ENCODE measurements around the gene RAD51B.

RAD51B gene

DNA sequence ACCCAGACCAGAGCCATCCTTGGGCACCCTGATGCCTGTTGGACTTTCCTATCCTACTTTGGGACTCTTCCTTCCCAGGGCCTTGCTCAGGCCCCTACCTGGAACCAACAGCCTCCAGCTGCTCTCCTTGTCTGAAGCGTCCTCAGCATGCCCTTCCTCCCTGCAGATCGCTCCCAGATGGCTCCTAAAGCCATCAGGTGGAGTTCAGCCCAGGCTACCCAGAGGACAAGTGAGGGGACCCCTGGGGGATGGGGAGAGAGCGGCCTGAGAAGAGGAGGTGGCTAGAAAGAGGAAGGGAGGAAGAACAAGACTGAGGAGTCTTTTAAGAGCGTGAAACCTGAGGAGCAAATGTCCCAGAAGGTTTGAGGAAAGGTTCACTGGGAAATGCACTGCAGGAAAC, 736.7 kb downstream of the RAD51B start:
- H3K4me3 ChIP-seq (ENCODE audit: low read length) = no peak overlapping the region
- TF ChIP-seq, protein P1, sequence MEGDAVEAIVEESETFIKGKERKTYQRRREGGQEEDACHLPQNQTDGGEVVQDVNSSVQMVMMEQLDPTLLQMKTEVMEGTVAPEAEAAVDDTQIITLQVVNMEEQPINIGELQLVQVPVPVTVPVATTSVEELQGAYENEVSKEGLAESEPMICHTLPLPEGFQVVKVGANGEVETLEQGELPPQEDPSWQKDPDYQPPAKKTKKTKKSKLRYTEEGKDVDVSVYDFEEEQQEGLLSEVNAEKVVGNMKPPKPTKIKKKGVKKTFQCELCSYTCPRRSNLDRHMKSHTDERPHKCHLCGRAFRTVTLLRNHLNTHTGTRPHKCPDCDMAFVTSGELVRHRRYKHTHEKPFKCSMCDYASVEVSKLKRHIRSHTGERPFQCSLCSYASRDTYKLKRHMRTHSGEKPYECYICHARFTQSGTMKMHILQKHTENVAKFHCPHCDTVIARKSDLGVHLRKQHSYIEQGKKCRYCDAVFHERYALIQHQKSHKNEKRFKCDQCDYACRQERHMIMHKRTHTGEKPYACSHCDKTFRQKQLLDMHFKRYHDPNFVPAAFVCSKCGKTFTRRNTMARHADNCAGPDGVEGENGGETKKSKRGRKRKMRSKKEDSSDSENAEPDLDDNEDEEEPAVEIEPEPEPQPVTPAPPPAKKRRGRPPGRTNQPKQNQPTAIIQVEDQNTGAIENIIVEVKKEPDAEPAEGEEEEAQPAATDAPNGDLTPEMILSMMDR (conservative IDR thresholded peaks at IDR 0.05; ENCODE audit: low read depth, low read length) = no peak
- DNase-seq (ENCODE audit: low read depth) = no peak

GRCh38 chr14:68557648-68558047, 738.1 kb downstream of the RAD51B start:
- TF ChIP-seq, protein P1 (conservative IDR thresholded peaks at IDR 0.05; ENCODE audit: low read depth, low read length) = no peak
- H3K4me3 ChIP-seq (ENCODE audit: low read length) = no peak overlapping the region
- DNase-seq (ENCODE audit: low read depth) = no peak

DNA sequence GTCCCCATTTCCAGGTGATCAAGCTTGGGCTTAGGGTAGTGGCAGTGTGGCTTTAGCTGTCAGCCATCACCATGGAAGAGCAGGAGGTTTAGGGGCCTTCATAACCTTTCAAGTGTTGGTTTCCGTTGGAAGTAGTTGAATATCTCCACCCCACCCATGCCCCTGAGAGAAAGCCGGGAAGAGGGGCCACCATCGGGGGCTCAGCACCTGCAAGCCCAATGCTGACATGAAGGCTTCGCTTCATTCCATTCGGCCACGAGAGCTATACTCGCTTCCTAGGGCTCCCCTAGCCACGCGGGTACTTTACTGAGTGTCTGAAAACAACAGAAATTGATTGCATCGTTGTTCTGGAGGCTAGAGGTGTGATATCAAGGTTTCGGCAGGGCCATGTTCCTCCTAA, 738.5 kb downstream of the RAD51B start:
- no peak for DNase-seq (ENCODE audit: low read depth)
- TF ChIP-seq, protein P1 (conservative IDR thresholded peaks at IDR 0.05; ENCODE audit: low read depth, low read length) = no peak
- H3K4me3 ChIP-seq (ENCODE audit: low read length) = no peak overlapping the region

DNA sequence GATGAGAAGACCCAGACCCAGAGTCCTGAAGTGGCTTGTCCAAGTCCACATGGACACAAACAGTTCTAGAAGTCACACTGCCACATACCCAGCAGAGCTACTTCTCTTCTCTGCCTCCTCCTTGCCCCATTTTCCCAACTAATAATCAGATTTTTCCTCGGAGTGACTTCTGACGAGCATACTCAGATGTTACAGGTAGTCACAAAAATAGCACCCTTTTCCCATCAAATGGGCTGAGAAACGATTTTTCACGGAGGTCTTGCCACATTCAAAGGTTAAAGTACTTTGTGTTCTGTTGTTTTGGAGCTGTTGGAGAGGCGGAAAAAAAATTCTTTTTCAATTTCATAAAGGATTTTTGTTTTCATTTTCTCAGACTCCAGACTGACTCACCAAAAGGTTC, 740.4 kb downstream of the RAD51B start:
- no peak for DNase-seq (ENCODE audit: low read depth)
- TF ChIP-seq, protein P1 (conservative IDR thresholded peaks at IDR 0.05; ENCODE audit: low read depth, low read length) = no peak
- H3K4me3 ChIP-seq (ENCODE audit: low read length) = no peak overlapping the region

- H3K4me3 ChIP-seq (ENCODE audit: low read length) = no peak overlapping the region
- no peak for DNase-seq (ENCODE audit: low read depth)
- TF ChIP-seq, protein P1 (conservative IDR thresholded peaks at IDR 0.05; ENCODE audit: low read depth, low read length) = no peak
Observed at GRCh38 chr14:68561531-68562007, 742.0 kb downstream of the RAD51B start.

- no peak for DNase-seq (ENCODE audit: low read depth)
- TF ChIP-seq, protein P1 (conservative IDR thresholded peaks at IDR 0.05; ENCODE audit: low read depth, low read length) = no peak
- H3K4me3 ChIP-seq (ENCODE audit: low read length) = no peak overlapping the region
Observed at GRCh38 chr14:68562911-68563250, 743.3 kb downstream of the RAD51B start.

DNA sequence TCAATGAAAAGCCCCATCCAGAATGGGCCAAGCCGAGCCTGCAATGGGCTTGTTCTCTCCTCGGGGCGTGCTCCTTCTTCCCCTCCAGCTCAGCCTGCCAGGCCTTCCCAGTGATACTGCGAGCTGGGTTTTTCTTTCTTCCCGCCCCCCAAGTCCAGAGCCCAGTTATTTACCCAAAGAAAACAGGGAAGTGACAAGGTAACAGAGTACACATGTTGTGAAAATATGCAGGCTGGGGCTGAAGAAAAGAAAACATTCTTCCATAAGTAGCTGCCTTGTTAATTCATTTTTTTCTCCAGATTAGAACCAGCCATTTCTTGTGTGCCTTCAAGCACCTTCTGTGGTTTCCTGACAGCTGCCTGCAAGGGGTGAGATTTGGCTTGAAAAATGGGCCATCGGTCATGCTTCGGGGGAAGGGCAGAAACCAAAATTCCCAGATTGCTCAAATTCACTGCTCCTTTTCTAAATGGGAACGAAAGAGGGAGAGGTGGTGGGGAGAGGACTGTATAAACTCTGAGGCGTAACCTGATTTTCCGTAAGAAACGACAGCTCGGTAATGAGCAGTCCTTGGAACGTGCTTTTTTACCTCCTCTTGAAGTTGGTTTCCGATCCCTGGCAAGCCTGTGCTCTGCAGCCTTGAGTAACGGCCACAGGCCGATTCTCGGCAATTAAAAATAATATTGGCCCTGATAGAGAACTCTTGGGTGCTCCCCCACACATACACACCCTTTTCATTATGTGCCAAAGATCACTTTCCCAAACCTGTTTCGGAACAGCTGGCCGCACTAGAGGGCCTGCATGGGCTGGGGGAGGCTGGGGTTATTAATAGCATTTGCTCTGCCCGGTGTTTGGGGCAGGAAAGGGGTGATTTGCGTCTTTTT, 743.9 kb downstream of the RAD51B start:
- TF ChIP-seq, protein P1 (conservative IDR thresholded peaks at IDR 0.05; ENCODE audit: low read depth, low read length) = no peak
- no peak for DNase-seq (ENCODE audit: low read depth)
- no peak overlapping the region for H3K4me3 ChIP-seq (ENCODE audit: low read length)
